ENCODE results near the gene VAV2.

VAV2 gene

GRCh38 chr9:133870598-133871595, 121.2 kb downstream of the VAV2 start:
- no peak for DNase-seq

GRCh38 chr9:133869674-133870405, 122.3 kb downstream of the VAV2 start:
- no peak for DNase-seq

- DNase-seq = no peak
These were observed 123.9 kb downstream of the VAV2 start for GRCh38 chr9:133868203-133868602.

- DNase-seq = no peak
These were observed 125.2 kb downstream of the VAV2 start for GRCh38 chr9:133866946-133867345.

- no peak for DNase-seq
These were observed 128.1 kb downstream of the VAV2 start for GRCh38 chr9:133864011-133864410.

- no peak for DNase-seq
These were observed 128.9 kb downstream of the VAV2 start for GRCh38 chr9:133863257-133863592.

- peak; percentile 60 for DNase-seq
These were observed 129.4 kb downstream of the VAV2 start for GRCh38 chr9:133862585-133863256.

- no peak for DNase-seq
These were observed 130.4 kb downstream of the VAV2 start for GRCh38 chr9:133861692-133862091.

- no peak for DNase-seq
These were observed 131.0 kb downstream of the VAV2 start for GRCh38 chr9:133861086-133861485.

GRCh38 chr9:133858771-133859170, 133.4 kb downstream of the VAV2 start:
- DNase-seq = no peak

GRCh38 chr9:133857639-133858038, 134.5 kb downstream of the VAV2 start:
- DNase-seq = no peak

GRCh38 chr9:133856798-133857197, 135.3 kb downstream of the VAV2 start:
- DNase-seq = no peak

GRCh38 chr9:133855802-133856521, 136.2 kb downstream of the VAV2 start:
- peak; percentile 79 for DNase-seq

GRCh38 chr9:133855371-133855770, 136.8 kb downstream of the VAV2 start:
- DNase-seq = no peak

GRCh38 chr9:133854765-133855164, 137.4 kb downstream of the VAV2 start:
- no peak for DNase-seq

- no peak for DNase-seq
These were observed 138.1 kb downstream of the VAV2 start for GRCh38 chr9:133854048-133854447.

GRCh38 chr9:133853331-133853730, 138.8 kb downstream of the VAV2 start:
- no peak for DNase-seq

- DNase-seq = no peak
These were observed 139.7 kb downstream of the VAV2 start for GRCh38 chr9:133852431-133852830.

GRCh38 chr9:133851693-133852092, 140.4 kb downstream of the VAV2 start:
- DNase-seq = no peak

GRCh38 chr9:133850937-133851336, 141.2 kb downstream of the VAV2 start:
- DNase-seq = no peak

GRCh38 chr9:133850161-133850560, 142.0 kb downstream of the VAV2 start:
- DNase-seq = no peak

GRCh38 chr9:133849110-133849670, 142.9 kb downstream of the VAV2 start:
- DNase-seq = no peak
